GM12891 (cell line): ENCODE measurements around the gene GABRG2.

Source experiments
- POLR2A ChIP-seq: IDR thresholded peaks from 2 replicates; pipeline ENCODE4 v1.6.1; 2011; ENCODE audit warnings: low read depth, low read length, control low read depth
- SPI1 ChIP-seq: IDR thresholded peaks from 2 replicates; pipeline ENCODE4 v1.6.1; 2011; ENCODE audit warnings: low read depth, low read length, control low read depth

DNA sequence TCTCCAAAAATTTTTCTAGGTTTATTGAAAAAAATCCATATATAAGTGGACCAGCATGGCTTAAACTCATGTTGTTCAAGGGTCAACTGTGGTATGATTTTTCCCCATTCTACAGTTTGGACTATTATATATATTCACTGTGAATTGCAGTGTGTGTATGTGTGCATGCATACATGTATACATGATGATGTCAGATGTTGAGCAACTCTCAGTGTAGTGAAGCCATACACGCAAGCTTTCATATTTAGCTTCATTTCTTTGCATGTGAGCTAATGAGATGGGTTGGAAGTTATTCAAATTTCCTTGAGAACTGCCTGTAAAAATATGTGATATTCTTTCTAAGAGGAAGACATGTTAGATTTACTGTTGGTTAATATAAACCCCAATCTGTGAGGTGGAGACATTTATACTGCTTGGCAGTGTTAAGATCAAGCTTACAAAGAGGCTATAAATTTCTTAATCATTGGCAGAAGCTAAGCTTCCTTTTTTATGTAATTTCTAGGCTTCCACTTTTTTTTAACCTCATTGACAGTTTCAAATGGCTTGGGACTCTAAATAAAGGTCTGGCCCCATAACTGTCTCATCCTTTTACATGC, 134.8 kb downstream of the GABRG2 start:
- TF ChIP-seq POLR2A (no peak), SPI1 (no peak)
